ENCODE data around the gene GALNT1. TPM values are rescaled to one million over a fixed set of nuclear protein-coding genes. Genes with fewer than 3 reads are reported as not detected.

The GALNT1 gene
- polyA plus RNA-seq, 1 donor (not counting 4 experiments of a cell fraction or from before 2014, with no cell fraction given) = 69.4 TPM

DNA sequence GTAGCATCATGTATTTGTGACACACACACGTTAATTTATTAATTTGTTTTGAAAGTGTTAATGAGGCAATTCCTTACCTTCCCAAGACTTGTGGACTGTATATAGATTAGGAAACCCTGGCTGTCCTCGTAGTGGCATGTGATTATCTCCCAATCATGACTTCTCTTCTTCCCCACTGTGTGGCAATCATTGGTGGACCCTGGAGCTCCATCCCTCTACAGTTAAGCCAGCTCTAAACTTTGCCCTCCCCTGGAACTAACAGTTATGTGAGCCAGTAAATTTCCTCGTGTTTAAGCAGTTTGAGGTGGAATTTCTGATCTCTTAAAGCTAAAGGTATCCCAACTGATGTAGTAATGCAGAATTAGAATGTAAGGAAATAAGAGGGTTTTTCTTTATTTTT is 22.0 kb downstream of the GALNT1 start:
- peaks cover 62% of the 10 kb centered on the region for H3K79me2 ChIP-seq (ENCODE audit: control insufficient read depth, insufficient read depth, low read length)
- dilution Hi-C loops (cut with MboI; ENCODE audit: extremely low pct_ligation_motif_present, low sequenced_read_pairs) = no loop called here
- H2AFZ ChIP-seq (ENCODE audit: control insufficient read depth, low read length) = no peak overlapping the region
- H3K27me3 ChIP-seq (ENCODE audit: control insufficient read depth, extremely low read depth, insufficient read depth, low read length) = no peaks in the 10 kb centered on the region
- H4K20me1 ChIP-seq (ENCODE audit: control insufficient read depth, extremely low read depth, insufficient read depth, low read length) = no peaks in the 10 kb centered on the region
- DNase-seq (ENCODE audit: low read depth, low spot score) (no peak), FAIRE-seq (no peak)
- H3K9ac ChIP-seq (ENCODE audit: control insufficient read depth, extremely low read depth, insufficient read depth, low read length) = no peak overlapping the region
- H3K4me2 ChIP-seq (ENCODE audit: control insufficient read depth, extremely low read depth, insufficient read depth, low read depth, low read length) = no peak overlapping the region
- no peaks in the 10 kb centered on the region for H3K9me3 ChIP-seq (ENCODE audit: control insufficient read depth, low read depth, low read length)
- no peaks in the 10 kb centered on the region for H3K9me1 ChIP-seq (ENCODE audit: control insufficient read depth, extremely low read depth, insufficient read depth, low read length)
- no peak overlapping the region for H3K27ac ChIP-seq (ENCODE audit: control insufficient read depth, insufficient read depth, low read length)
- no peaks in the 10 kb centered on the region for H3K36me3 ChIP-seq (ENCODE audit: control insufficient read depth in 2 of 2, extremely low read depth in 1 of 2, insufficient read depth in 2 of 2, low read length in 2 of 2)
- no peak for TF ChIP-seq EZH2 (IDR thresholded peaks at IDR 0.05; ENCODE audit: low read length)
- TF ChIP-seq, protein P1, sequence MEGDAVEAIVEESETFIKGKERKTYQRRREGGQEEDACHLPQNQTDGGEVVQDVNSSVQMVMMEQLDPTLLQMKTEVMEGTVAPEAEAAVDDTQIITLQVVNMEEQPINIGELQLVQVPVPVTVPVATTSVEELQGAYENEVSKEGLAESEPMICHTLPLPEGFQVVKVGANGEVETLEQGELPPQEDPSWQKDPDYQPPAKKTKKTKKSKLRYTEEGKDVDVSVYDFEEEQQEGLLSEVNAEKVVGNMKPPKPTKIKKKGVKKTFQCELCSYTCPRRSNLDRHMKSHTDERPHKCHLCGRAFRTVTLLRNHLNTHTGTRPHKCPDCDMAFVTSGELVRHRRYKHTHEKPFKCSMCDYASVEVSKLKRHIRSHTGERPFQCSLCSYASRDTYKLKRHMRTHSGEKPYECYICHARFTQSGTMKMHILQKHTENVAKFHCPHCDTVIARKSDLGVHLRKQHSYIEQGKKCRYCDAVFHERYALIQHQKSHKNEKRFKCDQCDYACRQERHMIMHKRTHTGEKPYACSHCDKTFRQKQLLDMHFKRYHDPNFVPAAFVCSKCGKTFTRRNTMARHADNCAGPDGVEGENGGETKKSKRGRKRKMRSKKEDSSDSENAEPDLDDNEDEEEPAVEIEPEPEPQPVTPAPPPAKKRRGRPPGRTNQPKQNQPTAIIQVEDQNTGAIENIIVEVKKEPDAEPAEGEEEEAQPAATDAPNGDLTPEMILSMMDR (optimal IDR thresholded peaks at IDR 0.05 in 1 of 3, IDR thresholded peaks at IDR 0.05 in 1 of 3, conservative IDR thresholded peaks at IDR 0.05 in 1 of 3; ENCODE audit: extremely low read depth in 1 of 3, insufficient read depth in 2 of 3, low read length in 3 of 3) = no peak
- H3K4me1 ChIP-seq (ENCODE audit: control insufficient read depth, extremely low read depth, insufficient read depth, low read length) = peaks cover 7% of the 10 kb centered on the region
- H3K4me3 ChIP-seq (ENCODE audit: control insufficient read depth in 2 of 3, extremely low read depth in 1 of 3, insufficient read depth in 2 of 3, low read depth in 1 of 3, low read length in 3 of 3) = no peak overlapping the region

DNA sequence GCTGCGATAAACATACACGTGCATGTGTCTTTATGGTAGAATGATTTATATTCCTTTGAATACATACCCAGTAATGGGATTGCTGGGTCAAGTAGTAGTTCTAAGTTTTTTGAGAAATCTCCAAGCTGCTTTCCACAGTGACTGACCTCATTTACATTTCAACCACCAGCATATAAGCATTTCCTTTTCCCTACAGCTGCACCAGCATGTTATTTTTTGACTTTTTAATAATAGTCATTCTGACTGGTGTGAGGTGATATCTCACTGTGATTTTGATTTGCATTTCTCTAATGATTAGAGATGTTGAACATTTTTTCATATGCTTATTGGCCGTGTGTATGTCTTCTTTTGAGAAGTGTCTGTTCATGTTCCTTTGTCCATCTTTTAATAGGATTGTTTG is 22.8 kb downstream of the GALNT1 start:
- DNase-seq (ENCODE audit: low read depth, low spot score) (no peak), FAIRE-seq (no peak)
- no peak for TF ChIP-seq EZH2 (IDR thresholded peaks at IDR 0.05; ENCODE audit: low read length)
- TF ChIP-seq, protein P1 (optimal IDR thresholded peaks at IDR 0.05 in 1 of 3, IDR thresholded peaks at IDR 0.05 in 1 of 3, conservative IDR thresholded peaks at IDR 0.05 in 1 of 3; ENCODE audit: extremely low read depth in 1 of 3, insufficient read depth in 2 of 3, low read length in 3 of 3) = no peak
- Histone ChIP-seq H3K4me3 (ENCODE audit: control insufficient read depth in 2 of 3, extremely low read depth in 1 of 3, insufficient read depth in 2 of 3, low read depth in 1 of 3, low read length in 3 of 3) (no peak overlapping the region), H3K9me3 (ENCODE audit: control insufficient read depth, low read depth, low read length) (no peaks in the 10 kb centered on the region), H3K36me3 (ENCODE audit: control insufficient read depth in 2 of 2, extremely low read depth in 1 of 2, insufficient read depth in 2 of 2, low read length in 2 of 2) (no peaks in the 10 kb centered on the region), H3K4me1 (ENCODE audit: control insufficient read depth, extremely low read depth, insufficient read depth, low read length) (peaks cover 7% of the 10 kb centered on the region), H3K27me3 (ENCODE audit: control insufficient read depth, extremely low read depth, insufficient read depth, low read length) (no peaks in the 10 kb centered on the region), H3K27ac (ENCODE audit: control insufficient read depth, insufficient read depth, low read length) (no peak overlapping the region), H2AFZ (ENCODE audit: control insufficient read depth, low read length) (no peak overlapping the region), H3K9me1 (ENCODE audit: control insufficient read depth, extremely low read depth, insufficient read depth, low read length) (no peaks in the 10 kb centered on the region), H4K20me1 (ENCODE audit: control insufficient read depth, extremely low read depth, insufficient read depth, low read length) (no peaks in the 10 kb centered on the region), H3K79me2 (ENCODE audit: control insufficient read depth, insufficient read depth, low read length) (peaks cover 58% of the 10 kb centered on the region), H3K9ac (ENCODE audit: control insufficient read depth, extremely low read depth, insufficient read depth, low read length) (no peak overlapping the region), H3K4me2 (ENCODE audit: control insufficient read depth, extremely low read depth, insufficient read depth, low read depth, low read length) (no peak overlapping the region)
- dilution Hi-C loops (cut with MboI; ENCODE audit: extremely low pct_ligation_motif_present, low sequenced_read_pairs) = no loop called here

All from keratinocyte (primary cell).